Measurements from ENCODE around the gene SWAP70.

The SWAP70 gene

GRCh38 chr11:9780929-9781328, 117.1 kb downstream of the SWAP70 start:
- no peak for DNase-seq

GRCh38 chr11:9783986-9784385, 120.1 kb downstream of the SWAP70 start:
- no peak for DNase-seq

- no peak for DNase-seq
Measured at GRCh38 chr11:9784602-9785315, 120.9 kb downstream of the SWAP70 start.

GRCh38 chr11:9787260-9787659, 123.4 kb downstream of the SWAP70 start:
- no peak for DNase-seq

- DNase-seq, result peak; percentile 74
Measured at GRCh38 chr11:9787981-9788521, 124.2 kb downstream of the SWAP70 start.

- DNase-seq, result no peak
Measured at GRCh38 chr11:9789910-9790309, 126.0 kb downstream of the SWAP70 start.

- no peak for DNase-seq
Measured at GRCh38 chr11:9790703-9791102, 126.8 kb downstream of the SWAP70 start.

GRCh38 chr11:9796266-9796665, 132.4 kb downstream of the SWAP70 start:
- no peak for DNase-seq

GRCh38 chr11:9796854-9797253, 133.0 kb downstream of the SWAP70 start:
- peak; percentile 46 for DNase-seq

- no peak for DNase-seq
Measured at GRCh38 chr11:9797300-9797699, 133.4 kb downstream of the SWAP70 start.

- DNase-seq, result peak; percentile 46
Measured at GRCh38 chr11:9799886-9800285, 136.0 kb downstream of the SWAP70 start.

GRCh38 chr11:9802291-9802861, 138.5 kb downstream of the SWAP70 start:
- peak; percentile 97 for DNase-seq
